ENCODE measurements around the gene SH3PXD2A.

The SH3PXD2A gene

DNA sequence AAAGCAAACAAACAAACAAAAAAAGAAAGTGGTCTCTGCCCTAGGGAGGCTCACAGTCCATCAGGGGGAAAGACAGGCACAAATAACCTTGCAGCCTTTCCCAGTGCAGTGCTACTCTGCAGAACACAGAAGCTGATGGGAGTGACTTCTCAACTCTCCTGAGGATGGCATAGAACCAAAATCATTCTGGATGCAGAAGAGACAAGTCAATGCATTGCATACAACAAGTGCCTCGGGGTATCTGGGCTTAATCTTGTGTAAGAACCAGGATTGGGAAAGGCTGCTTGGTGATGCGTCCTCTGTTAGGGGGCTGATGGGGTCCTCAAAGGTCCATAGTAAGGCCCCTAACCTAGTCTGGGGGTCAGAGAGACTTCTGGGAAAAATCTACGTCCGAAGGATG, 293.0 kb downstream of the SH3PXD2A start:
- no peak for DNase-seq (ENCODE audit: low read depth)

DNA sequence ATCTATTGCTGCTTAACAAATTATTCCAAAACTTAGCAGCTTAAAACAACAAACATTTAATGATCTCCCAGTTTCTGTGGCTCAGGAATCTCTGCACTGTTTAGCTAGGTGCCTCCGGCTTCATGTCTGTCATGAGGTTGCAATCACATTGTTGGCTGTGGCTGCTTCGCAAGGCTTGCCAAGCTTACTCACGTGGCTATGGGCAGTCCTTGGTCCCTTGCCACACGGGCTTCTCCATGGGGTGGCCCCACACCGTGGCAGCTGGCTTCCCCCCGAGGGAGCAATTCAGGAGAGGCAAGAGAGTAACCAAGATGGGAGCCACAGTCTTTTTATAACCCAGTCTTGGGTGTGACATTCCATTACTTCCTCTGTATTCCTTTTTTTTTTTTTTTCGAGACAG, 294.5 kb downstream of the SH3PXD2A start:
- no peak for DNase-seq (ENCODE audit: low read depth)

DNA sequence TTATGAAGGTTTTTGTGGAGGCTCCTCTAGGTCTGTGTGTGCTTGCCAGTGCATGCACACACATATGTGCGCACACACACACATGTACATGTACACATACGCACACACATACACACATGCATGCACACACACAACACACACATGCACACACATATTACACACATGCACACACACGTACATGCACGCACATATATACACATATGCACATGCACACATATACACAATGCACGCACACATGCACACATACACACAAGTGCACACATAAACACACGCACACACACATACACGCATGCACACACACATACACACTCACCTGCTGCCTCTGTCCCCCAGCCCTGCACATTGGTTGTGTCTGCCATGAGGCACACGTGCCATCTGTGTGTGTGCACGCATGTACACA, 295.6 kb downstream of the SH3PXD2A start:
- DNase-seq (ENCODE audit: low read depth), result no peak

DNA sequence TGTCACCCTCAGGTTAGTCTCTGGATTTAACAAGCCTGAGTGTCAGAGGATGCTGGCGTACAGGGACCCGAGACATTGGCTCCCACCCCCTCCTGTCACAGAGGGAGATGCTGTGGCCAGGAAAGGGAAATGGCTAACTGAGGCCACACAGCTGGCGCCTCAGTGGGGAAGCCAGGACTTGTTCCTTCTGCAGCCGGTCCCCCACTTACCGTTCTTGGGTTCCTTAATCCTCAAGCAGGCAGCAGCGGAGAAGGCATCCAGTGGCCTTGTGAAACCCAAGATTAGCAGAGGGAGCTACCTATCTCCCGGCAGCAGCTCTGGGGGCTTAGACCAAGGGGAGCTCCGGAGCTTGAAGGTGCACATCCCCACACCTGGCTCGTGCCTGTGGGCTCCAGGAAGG, 296.5 kb downstream of the SH3PXD2A start:
- no peak for DNase-seq (ENCODE audit: low read depth)

DNA sequence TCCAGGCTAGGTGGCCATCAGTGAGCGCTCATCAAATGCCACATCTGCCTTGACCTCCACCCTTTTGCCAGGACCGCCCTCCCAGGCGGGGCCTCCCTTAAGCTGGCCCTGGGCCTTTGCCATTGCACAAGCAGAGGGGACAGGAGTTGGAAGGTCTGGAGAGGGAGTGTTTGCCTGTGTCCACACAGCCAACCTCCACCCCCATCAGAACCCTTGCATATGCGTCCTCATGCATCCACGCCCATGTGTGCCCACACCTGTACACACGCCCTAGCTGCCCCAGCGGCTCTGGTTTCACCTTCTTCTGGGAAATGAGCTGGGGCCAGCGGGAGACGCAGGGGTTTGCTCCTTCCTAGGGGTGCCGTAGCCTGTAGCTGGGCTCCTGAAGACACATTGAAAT, 297.9 kb downstream of the SH3PXD2A start:
- no peak for DNase-seq (ENCODE audit: low read depth)

DNA sequence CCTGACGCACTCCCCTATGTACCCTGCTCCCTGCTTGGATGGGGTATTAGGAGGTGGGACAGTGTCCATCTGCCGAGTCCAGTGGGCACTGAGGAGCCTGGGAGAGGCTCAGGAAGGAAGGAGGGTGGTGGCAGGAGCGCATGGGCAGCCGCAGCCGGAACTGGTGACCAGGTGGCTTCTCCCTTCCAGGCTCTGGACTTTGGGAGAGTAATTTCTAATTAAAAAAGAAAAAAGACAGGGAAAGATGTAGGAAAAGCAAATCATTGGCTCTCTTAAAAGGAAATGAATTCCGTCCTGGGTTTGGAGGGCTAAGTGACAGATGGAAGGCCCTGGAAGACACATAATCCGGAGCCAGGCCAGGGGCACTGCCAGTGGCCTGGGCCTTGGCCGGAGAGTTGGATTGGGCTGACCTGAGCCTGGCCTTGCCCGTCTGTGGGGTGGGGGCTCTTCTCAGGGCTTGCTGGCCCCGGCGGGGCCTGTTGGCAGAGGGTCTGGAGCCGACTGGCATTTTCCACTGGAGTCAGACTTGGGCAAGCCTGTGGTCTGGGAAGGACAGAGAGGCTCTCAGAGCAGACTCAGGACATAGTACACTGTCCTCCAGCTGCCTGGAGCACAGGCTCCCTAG, 298.9 kb downstream of the SH3PXD2A start:
- no peak for DNase-seq (ENCODE audit: low read depth)

DNA sequence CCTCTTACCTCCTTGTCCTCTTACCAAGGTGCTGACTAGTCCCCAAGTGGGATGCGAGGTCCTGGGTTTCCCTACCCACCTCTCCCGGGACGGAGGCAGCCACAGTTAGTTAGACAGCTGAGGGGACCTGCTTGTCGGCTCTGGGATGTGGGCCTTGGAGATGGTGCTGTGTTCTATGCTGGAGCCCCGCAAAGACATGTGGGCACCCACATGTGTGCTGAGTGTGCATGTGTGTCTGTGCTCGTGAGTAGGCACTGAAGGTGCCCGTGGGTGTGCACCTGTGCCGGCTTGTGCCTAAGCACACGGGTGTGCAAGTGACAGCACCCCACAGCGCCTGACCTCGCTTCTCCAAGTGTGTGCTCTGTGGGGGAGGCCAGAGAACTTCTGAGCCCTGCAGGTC, 299.7 kb downstream of the SH3PXD2A start:
- no peak for DNase-seq (ENCODE audit: low read depth)

DNA sequence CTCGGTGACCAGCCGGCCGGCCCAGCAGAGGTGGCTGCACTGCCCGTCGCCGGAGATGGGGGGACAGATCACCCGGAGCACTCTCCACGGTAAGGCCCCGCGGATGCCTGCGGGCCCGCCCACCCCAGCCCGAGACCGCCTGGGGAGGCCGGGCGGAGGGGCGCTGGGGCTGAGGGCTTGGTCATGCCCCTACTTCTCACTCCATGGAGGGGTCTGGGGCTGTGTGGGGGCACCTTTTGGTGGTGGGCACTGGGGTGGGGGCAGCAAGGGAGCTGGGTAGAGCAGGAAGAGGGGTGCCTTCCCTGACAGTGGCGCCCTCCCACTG, 300.1 kb downstream of the SH3PXD2A start:
- DNase-seq (ENCODE audit: low read depth), result no peak

DNA sequence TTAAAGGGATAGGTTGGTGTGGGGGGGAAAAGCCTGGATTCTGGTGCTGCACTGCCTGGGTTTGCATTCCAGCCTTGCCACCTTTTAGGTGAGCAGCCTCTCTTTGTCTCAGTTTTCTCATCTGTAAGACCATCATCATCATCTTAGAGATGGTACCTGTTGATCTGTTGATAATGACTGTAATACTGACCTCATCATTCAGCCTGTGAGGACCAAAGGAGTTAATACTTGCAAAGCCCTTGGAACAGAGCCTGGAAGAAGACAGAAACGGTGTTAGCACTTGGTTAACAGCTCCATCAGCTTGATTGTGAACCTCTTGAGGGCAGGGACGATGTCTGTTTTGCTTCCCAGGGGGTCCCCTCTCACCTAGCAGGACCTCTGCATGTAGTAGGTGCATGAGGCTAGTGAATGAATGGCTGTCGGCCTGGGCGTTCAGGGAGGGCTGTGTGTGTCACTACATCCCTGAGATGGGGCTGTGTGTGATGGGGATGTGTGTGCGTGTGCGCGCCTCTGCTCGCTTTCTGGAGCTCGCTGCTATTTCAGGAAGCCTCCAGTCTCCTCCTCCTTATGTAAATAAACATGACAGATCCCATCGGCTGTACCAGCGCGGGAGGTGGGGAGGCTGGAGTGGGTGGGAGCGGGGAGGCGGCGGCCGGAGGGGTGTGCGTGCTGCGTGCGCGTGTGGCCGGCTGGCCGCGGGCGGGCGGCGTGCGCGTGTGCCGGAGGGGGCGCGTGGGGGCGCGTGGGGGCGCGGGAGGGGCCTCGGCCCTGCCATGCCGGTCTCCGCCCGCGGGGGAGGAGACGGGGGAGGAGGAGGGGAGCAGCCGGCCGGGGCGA, 300.7 kb downstream of the SH3PXD2A start:
- DNase-seq (ENCODE audit: low read depth), result no peak

DNA sequence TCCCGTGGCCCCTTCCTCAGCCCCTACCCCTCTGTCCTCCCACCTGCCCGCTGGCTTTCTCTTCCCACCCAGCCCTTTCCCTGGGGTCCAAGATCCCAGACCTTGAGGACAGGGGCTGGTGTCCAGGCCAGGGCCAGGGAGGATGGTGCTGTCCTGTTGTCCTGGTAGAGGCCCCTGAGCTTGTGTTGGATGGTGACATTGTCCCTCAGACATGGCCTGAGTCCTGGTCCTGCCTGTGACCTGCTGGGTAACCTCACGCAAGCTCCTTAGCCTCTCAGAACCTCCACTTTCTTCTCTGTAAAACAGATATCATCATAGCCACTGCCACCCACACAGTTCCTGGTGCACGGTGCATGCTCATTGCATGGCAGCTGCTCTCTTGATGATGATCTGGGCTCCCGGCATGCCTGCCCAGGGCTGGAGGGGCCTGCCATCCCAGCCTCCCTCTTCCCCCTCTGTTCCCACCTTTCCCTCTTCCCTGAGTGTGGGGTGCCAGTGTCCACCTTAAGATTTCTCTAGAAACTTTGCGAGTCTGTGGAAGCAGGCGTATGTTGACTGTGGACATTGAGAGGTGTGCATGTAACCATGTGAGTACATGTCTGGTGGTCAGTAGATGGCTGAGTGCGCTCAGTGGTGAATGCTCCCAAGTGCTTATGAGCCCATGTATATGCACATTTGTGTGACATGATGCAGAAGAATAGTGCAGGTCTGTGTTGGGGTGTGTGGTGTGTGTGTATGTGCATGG, 301.5 kb downstream of the SH3PXD2A start:
- no peak for DNase-seq (ENCODE audit: low read depth)

DNA sequence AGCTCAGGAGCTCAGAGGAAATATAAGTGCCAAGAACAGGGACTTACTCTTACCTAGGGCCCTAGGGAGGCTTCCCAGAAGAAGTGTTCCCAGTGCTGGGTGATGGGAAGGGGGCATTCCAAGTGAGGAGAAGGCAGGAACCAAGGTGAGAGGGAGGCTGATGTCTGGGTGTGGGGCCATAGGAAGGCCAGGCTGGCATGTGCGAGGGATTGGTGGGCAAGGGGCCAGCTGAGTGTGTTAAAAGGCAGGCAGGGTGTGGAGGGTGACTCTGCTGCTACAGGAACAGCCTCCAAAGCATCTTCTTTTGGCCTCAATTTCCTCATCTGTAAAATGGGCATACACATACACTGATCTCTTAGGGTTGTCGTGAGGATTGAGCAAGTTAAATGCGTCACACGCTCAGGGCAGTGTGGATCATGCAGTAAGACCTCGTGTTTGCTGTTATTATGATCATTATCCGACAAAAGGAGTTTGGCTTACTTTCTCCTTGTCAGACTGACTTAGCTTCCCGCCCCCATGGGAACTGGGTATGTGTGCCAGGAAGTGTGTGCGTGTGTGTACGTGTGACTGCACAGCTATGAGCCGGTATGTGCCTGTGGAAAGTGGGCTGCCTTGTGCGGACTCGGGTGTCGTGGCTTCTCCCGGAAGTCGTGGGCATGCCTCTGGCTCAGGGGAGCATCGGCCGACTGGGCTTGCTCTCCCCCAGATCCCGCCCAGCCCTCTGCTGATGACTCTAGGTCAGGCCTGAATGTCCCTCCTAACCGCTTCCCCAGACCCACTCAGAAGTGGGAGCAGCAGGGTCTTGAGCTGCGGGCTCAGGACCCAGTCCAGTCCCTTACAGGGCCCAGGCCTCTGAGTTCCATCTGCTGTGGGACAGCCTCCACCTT, 302.3 kb downstream of the SH3PXD2A start:
- no peak for DNase-seq (ENCODE audit: low read depth)

DNA sequence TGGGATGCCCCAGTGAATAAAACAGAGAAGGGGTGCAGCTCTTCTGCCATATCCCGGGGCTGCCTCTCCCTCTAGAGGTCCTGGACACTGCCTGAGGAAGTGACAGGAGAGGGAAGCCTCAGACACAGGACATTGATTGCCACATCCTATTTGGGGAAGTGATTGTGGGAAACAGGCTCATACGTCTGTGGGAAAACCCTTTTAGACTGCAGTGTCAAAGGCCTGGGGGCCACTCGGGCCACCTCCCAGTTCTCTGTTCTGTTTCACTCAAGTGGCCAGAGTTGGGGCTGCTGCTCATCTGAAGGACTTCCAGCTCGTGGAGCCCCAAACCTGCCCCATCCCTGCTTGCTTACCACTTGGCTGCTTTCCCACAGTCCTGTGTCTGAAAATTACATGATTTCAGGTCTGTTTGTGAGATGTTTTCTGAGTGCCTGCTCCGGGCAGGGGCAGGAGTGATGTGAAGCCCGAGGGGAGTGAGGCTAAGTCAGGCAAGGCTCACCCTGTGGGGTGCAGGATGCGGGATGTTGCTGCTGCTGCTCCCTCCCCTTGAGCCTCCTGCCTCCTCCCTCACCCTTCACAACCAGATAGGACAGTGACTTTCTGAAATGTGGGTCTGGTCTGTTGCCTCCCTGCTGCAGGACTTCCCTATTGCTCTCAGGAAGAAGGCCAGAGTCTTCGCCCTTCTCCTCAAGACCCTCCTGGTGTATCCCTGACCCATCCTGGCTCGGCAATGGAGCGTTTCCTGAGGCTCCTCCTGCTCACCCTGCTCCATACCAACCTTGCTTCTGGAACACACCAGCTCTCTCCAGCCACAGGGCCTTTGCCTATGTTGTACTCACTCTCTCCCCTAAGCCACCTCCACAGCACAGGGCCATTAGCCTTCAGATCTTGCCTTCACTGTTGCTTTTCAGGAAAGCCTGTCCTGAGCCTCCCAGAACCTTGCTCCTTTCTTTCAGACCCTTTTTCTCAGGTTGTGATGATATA, 303.5 kb downstream of the SH3PXD2A start:
- DNase-seq (ENCODE audit: low read depth), result no peak

DNA sequence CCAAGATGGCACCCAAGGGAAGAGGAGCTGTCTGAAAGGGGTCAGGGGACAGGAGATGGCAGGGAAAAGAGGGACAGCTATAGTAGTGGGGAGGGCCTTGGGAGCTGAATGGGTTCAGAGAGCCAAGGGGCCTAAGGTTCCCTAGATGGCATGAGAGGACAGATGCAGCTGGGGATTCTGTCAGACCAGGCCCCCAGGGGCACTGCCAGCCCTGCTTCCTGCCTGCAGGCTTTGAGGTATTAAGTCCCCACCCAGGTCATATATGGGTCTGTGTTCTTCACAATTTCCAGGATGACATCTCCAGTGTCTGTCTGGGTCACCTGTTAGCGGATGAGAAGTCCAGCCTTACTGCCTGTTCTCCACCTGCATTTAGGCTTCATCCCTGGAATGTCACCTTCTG, 305.1 kb downstream of the SH3PXD2A start:
- DNase-seq (ENCODE audit: low read depth), result no peak

DNA sequence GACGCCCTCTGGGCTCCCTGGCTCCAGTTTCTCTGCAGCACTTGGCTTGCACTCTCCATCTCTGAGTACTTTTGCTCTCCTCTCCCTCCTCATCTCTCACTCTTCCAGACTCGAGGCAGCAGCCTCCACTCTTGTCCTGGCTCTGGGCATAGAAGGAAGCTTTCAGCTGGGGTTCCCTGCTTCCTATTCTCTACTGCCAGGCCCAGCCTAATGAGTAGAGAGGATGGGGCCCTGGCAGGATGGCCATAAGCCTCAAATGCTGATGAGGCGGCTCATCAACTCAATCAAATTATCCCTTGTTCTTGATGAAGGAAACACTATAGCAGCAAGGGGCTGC, 306.1 kb downstream of the SH3PXD2A start:
- DNase-seq (ENCODE audit: low read depth), result no peak

DNA sequence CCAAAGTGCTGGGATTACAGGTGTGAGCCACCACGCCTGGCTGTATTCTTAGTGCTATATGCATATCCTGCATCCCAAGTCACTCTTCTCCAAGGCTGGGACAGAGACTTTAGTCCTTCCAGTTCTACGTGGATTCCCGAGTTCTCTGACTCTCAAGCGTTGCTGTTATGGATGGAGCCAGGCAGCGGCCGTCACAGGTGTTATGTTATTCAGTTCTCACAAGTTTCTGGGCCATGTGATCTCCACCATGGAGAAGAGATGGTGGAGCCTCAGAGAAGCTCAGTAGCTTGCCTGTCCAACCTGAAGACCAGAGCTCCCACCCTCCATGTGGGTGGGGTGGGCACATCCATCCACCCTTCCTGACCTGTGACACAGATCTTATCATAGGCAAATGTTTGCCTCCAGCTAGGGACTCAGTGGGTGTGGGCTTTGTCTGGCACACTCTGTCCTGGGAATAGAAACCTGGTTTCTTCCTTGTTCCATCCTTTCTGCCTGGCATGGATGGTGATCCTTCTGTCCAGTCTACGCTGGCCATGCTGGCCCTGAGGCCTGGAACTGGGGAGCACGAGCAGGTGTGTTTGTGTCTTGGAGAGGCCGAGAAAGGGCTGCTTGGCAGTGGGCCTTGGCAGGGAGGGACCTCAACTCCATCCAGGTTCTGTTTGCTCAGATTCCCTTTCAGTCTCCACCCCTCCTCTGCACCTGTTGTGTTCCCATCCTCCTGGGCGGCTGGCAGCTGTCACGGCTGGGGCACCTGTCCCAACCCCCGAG, 306.6 kb downstream of the SH3PXD2A start:
- no peak for DNase-seq (ENCODE audit: low read depth)

DNA sequence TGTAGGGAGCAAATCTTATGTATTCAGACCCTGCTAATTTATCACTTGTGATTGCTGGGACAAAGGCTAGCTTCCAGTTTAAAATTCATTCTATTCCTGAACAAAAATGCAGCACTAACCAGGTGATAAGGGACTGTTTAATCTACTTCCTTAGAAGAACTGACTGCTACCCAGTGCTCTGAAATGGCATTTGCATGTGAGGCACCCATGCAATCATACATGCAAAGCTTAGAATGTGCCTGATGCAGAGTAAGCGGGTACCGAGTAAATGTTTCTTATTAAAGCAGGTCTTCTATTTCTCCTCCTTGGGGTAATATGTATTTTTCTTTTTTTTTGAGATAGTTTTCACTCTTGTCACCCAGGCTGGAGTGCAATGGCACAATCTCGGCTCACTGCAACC, 307.4 kb downstream of the SH3PXD2A start:
- DNase-seq (ENCODE audit: low read depth), result no peak

DNA sequence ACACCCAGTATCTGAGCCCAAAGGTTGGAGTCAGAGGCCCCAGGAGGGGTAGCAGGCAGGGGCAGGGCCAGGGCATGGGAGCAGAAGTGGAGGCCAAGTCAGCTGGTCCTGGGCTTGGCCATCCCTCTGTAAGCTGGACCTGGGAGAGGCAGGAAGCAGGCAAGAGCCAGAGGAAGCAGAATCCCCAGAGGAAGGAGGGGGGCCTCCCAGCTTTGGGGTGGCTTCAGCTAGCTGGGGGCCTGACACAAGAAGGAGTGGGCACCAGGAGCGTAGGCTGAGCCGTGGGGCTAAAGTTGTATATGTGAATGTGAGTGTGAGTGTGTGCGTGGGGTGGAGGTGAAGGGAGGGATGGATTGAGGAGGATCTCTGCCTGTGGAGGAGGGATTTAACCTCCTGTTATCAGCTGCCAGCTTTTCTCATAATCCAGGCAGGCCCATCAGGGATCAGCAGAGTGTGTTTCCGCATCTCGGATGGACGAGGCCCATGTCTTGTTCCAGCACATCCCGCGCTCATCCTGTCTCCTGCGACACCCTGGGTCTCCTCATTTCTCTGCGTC, 307.9 kb downstream of the SH3PXD2A start:
- DNase-seq (ENCODE audit: low read depth), result no peak

DNA sequence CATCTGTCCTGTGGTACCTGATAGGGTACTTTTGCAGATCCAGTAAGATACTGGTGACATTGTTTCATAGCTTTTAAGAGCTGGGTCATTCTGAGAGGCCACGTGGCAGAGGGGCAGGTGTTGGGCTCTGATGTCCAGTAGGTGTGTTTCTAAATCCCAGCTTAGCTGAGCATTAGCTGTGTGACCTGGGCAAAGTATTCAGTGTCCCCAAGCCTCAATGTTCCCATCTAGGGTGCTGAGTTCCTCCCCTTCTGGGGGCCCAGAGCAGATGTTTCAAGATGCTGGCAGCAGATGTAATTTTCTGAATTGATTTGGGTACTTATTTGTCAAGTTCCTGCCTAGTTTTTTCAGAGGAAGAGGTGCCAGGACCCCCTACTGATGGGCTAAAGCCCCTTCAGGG, 309.0 kb downstream of the SH3PXD2A start:
- no peak for DNase-seq (ENCODE audit: low read depth)

DNA sequence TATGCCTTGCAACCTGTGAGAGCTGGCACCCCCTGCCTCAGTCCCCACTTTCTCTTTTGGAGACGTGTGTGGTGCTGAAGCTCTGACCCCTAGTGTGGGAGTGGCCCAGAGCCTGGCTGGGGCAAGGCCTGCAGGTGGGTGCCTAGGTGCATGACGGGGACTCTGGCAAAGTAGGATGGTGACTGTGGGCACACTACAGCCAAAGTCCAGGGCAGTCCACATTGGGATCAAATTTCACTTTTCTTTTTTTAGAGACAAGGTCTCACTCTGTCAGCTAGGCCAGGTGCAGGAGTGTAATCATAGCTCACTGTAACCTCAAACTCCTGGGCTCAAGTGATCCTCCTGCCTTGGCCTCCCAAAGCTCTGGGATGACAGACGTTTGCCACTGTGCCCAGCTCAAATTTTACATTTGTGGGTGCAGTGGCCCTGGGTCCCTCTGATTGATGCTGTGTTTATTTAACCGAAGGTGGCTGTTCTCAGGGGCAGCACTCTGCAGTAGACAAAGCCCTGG, 309.6 kb downstream of the SH3PXD2A start:
- no peak for DNase-seq (ENCODE audit: low read depth)

DNA sequence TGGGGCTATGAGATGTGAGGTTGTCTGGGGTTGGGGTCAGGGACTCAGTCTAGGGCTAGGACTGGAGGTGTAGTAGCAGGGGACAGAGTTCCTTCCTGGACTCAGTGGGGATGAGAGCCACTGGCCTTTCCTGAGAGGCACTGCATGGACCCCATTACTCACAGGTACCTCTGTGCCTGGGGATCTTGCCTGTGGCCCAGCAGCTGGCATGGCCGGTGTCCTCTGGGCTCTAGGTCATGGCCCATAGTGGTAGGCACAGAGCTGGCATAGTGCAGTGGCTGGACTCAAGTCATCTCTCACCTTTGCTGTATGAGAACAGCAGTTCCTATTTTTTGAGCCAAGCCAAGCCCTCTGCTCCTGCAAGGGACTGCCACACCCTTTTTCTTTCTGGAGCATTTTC, 310.0 kb downstream of the SH3PXD2A start:
- no peak for DNase-seq (ENCODE audit: low read depth)
